K562 (cell line): ENCODE data around the gene CEMP1. TPM values are rescaled to one million over a fixed set of nuclear protein-coding genes. Genes with fewer than 3 reads are reported as not detected.

Source experiments
- ARID1B ChIP-seq: fragments of 450-650 bp; IDR thresholded peaks from 2 replicates; pipeline ENCODE4 v1.6.1; 2016; ENCODE audit warnings: antibody characterized with exemption, mild to moderate bottlenecking, inconsistent platforms
- CBFA2T3 ChIP-seq: fragments of 450-650 bp; IDR thresholded peaks from 2 replicates; pipeline ENCODE4 v1.6.1; 2017
- ESRRA ChIP-seq: fragments of 450-650 bp; IDR thresholded peaks from 2 replicates; pipeline ENCODE4 v1.6.1; 2014; ENCODE audit warnings: low read depth, mild to moderate bottlenecking, moderate library complexity, borderline replicate concordance
- FOSL1 ChIP-seq: fragments of 200-800 bp; sonication (Bioruptor generic); conservative IDR thresholded peaks from 2 replicates; pipeline ENCODE4 v1.6.1; 2016; ENCODE audit warnings: missing genetic modification characterization, missing compliant biosample characterization
- GABPA ChIP-seq: fragments of 200-800 bp; sonication (Bioruptor generic); conservative IDR thresholded peaks from 2 replicates; pipeline ENCODE4 v1.6.1; 2016; ENCODE audit warnings: low read depth, missing genetic modification characterization, missing compliant biosample characterization
- GTF2B ChIP-seq: IDR thresholded peaks from 2 replicates; pipeline ENCODE4 v1.6.1; 2011; ENCODE audit not compliant: insufficient read length; ENCODE audit errors: extremely low read depth
- GTF2E2 ChIP-seq: fragments of 200-800 bp; sonication (Bioruptor generic); IDR thresholded peaks from 2 replicates; pipeline ENCODE4 v1.6.1; 2016; ENCODE audit warnings: missing genetic modification characterization, missing compliant biosample characterization
- HDAC2 ChIP-seq: fragments of 450-650 bp; IDR thresholded peaks from 2 replicates; pipeline ENCODE4 v1.6.1; 2016; ENCODE audit warnings: mild to moderate bottlenecking
- MEIS2 ChIP-seq: fragments of 450-650 bp; IDR thresholded peaks from 2 replicates; pipeline ENCODE4 v1.6.1; 2014; ENCODE audit warnings: mild to moderate bottlenecking; ENCODE audit not compliant: partially characterized antibody
- NCOA4 ChIP-seq: fragments of 450-650 bp; IDR thresholded peaks from 2 replicates; pipeline ENCODE4 v1.6.1; 2018; ENCODE audit warnings: mild to moderate bottlenecking; ENCODE audit not compliant: partially characterized antibody
- NR2C2 ChIP-seq, 2 experiments: fragments of 200-800 bp in 1 of 2; sonication (Bioruptor generic) in 1 of 2; sonication (generic) in 1 of 2; formaldehyde crosslinking in 1 of 2; IDR thresholded peaks; 2 replicates each; pipeline versions ENCODE4 v1.6.1 to v1.8.0; 2016 to 2022; ENCODE audit warnings: mild to moderate bottlenecking in 1 of 2, missing compliant biosample characterization in 1 of 2, missing genetic modification characterization in 1 of 2, missing genetic modification reagents in 1 of 2
- NRF1 ChIP-seq, 2 experiments: fragments of 450-650 bp; IDR thresholded peaks in 1 of 2; conservative IDR thresholded peaks in 1 of 2; 2 replicates each; pipeline ENCODE4 v1.6.1; 2014; ENCODE audit warnings: mild to moderate bottlenecking in 2 of 2
- PHF8 ChIP-seq: fragments of 200-600 bp; sonication (generic); IDR thresholded peaks from 2 replicates; pipeline ENCODE4 v1.6.1; 2012; ENCODE audit warnings: mixed run types, mild to moderate bottlenecking, inconsistent platforms, low read length, moderate library complexity, borderline replicate concordance
- PKNOX1 ChIP-seq: fragments of 450-650 bp; IDR thresholded peaks from 2 replicates; pipeline ENCODE4 v1.6.1; 2016
- RCOR1 ChIP-seq, 2 experiments: IDR thresholded peaks; 2 replicates each; pipeline ENCODE4 v1.6.1; 2012; ENCODE audit warnings: low read depth in 2 of 2, low read length in 2 of 2, borderline replicate concordance in 1 of 2, improper control_type of control experiment in 1 of 2
- SMARCA4 ChIP-seq: fragments of 450-650 bp; IDR thresholded peaks from 2 replicates; pipeline ENCODE4 v1.6.1; 2016
- SNRNP70 ChIP-seq: fragments of 200-400 bp; formaldehyde crosslinking; optimal IDR thresholded peaks from 2 replicates; pipeline ENCODE3; 2017; ENCODE audit warnings: low read depth, low read length
- SRSF9 ChIP-seq: fragments of 200-400 bp; formaldehyde crosslinking; IDR thresholded peaks from 2 replicates; pipeline ENCODE4 v1.6.1; 2017; ENCODE audit warnings: low read depth, low read length, borderline replicate concordance
- VEZF1 ChIP-seq: fragments of 200-800 bp; sonication (Bioruptor generic); IDR thresholded peaks from 2 replicates; pipeline ENCODE4 v1.6.1; 2017; ENCODE audit warnings: missing genetic modification characterization, missing compliant biosample characterization
- ZFP1 ChIP-seq: fragments of 450-650 bp; formaldehyde crosslinking; IDR thresholded peaks from 2 replicates; pipeline ENCODE4 v1.4.0; 2020; ENCODE audit warnings: mild to moderate bottlenecking, mixed read lengths
- ZNF699 ChIP-seq: fragments of 250-450 bp; sonication (Bioruptor Pico); IDR thresholded peaks from 2 replicates; pipeline ENCODE4 v1.8.0; 2021; ENCODE audit warnings: mild to moderate bottlenecking, moderate library complexity; ENCODE audit not compliant: insufficient replicate concordance
- polyA plus RNA-seq, 8 experiments: library from polyadenylated mRNA; depleted of rRNA in 4 of 8; stranded (reverse) in 5 of 8; unstranded in 3 of 8; fragments of >200 nt; fragmentation: Nextera tagmentation in 2 of 8; fragmentation: Illumina TruSeq in 1 of 8; extraction: Ambion mirVana in 2 of 8; extraction: Trizol in 1 of 8; gene quantifications; 2 replicates each; pipeline versions ENCODE4 v1.2.1 to v1.2.3, GENCODE V29; 2011 to 2014; ENCODE audit warnings: inconsistent platforms in 1 of 8, missing spikeins in 1 of 8
- total RNA-seq, 7 experiments: library from RNA; depleted of rRNA in 6 of 7; stranded (reverse); fragments of >200 nt in 6 of 7; fragmentation: Illumina TruSeq in 2 of 7; extraction: Trizol in 2 of 7; gene quantifications; 2 replicates each; pipeline versions ENCODE4 v1.2.1 to v1.2.3, GENCODE V29; 2011 to 2021; ENCODE audit warnings: low replicate concordance in 1 of 7

CEMP1 gene
- total and polyA plus RNA-seq, 9 of the 15 experiments (the other 6 are each of a cell fraction or from before 2014, with no cell fraction given), result 0.05 to 0.45 TPM; not detected in 7

- TF ChIP-seq SMARCA4 (0 out of 2 replicates have a peak, but pooled peaks have one; percentile 38), PKNOX1 (peak; percentile 64), HDAC2 (peak; percentile 54; the same call in 1 of the 2 replicates), NR2C2 (CRISPR knock-in tag; IDR thresholded peaks at IDR 0.05) (peak; percentile 74), NR2C2 (tag; IDR thresholded peaks at IDR 0.05) (peak; percentile 93), SRSF9 (no peak), SNRNP70 (no peak), RCOR1 (IDR thresholded peaks at IDR 0.05; ENCODE audit: borderline replicate concordance in 1 of 2, low read depth in 2 of 2, low read length in 2 of 2) (peak in 1 of 2 experiments; percentile 46; a peak in 1 of 4 replicates), NCOA4 (no peak), CBFA2T3 (peak; percentile 38), ZFP1 (no peak), ZNF699 (CRISPR knock-in tag) (no peak), ARID1B (peak; percentile 33), MEIS2 (peak; percentile 89), VEZF1 (CRISPR knock-in tag) (peak; percentile 54), PHF8 (no peak), GTF2E2 (tag) (no peak), FOSL1 (tag) (no peak), ESRRA (0 out of 2 replicates have a peak, but pooled peaks have one; percentile 23), NRF1 (conservative IDR thresholded peaks at IDR 0.05 in 1 of 2, IDR thresholded peaks at IDR 0.05 in 1 of 2) (peak; percentile 55 to 61; a peak in 3 of 4 replicates), GTF2B (no peak), GABPA (tag) (peak; percentile 62)
Measured at GRCh38 chr16:2484898-2485508, 46.2 kb downstream of the CEMP1 start (continued).
